Hepatocyte (in vitro differentiated cells): ENCODE results near the gene PDE4D.

Source experiments
- EZH2 ChIP-seq: fragments of 200-600 bp; sonication (generic); IDR thresholded peaks from 2 replicates; pipeline ENCODE4 v1.6.1; 2016; ENCODE audit warnings: antibody characterized with exemption, mild to moderate bottlenecking, borderline replicate concordance
- EZH2phosphoT487 ChIP-seq: fragments of 200-600 bp; sonication (generic); IDR thresholded peaks from one replicate; pipeline ENCODE4 v1.6.1; 2018; ENCODE audit warnings: antibody characterized with exemption, mild to moderate bottlenecking, low read depth, moderate library complexity; ENCODE audit not compliant: unreplicated experiment, severe bottlenecking
- TF ChIP-seq, protein P1 (sequence below): fragments of 200-600 bp; sonication (generic); IDR thresholded peaks from 2 replicates; pipeline ENCODE4 v1.5.1; 2016; ENCODE audit warnings: antibody characterized with exemption, mild to moderate bottlenecking; ENCODE audit not compliant: poor library complexity

DNA sequence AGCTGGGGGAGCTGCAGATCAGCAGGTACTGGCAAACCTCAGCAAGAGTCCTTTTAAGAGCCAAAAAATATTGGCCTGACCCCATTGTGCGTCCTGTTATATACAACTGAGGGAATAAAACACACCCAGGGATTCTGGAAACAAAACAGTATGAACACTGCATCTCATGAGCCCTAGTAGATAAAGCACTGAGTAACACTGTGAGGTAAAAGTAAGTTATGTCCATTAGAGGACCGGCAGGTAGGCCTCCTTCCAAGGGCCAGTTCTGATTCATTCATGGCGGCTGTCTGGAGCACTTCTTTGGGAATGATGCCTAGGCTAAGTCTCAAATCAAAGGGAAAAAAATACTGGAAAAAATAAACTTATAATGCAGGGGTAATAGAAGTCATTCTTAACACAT lies 64.9 kb downstream of the PDE4D start:
- TF ChIP-seq, protein P1, sequence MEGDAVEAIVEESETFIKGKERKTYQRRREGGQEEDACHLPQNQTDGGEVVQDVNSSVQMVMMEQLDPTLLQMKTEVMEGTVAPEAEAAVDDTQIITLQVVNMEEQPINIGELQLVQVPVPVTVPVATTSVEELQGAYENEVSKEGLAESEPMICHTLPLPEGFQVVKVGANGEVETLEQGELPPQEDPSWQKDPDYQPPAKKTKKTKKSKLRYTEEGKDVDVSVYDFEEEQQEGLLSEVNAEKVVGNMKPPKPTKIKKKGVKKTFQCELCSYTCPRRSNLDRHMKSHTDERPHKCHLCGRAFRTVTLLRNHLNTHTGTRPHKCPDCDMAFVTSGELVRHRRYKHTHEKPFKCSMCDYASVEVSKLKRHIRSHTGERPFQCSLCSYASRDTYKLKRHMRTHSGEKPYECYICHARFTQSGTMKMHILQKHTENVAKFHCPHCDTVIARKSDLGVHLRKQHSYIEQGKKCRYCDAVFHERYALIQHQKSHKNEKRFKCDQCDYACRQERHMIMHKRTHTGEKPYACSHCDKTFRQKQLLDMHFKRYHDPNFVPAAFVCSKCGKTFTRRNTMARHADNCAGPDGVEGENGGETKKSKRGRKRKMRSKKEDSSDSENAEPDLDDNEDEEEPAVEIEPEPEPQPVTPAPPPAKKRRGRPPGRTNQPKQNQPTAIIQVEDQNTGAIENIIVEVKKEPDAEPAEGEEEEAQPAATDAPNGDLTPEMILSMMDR, result no peak
- TF ChIP-seq EZH2 (no peak), EZH2phosphoT487 (no peak)
